Nephron (organoid): Measurements from ENCODE around the gene FAM193B.
A peak's percentile ranks its signal among the peaks of the same experiment; 100 is the strongest.

ENCODE experiments used
- H3K27ac Mint-ChIP-seq, 3 experiments: 2 replicates each; pipeline ENCODE4 v1.8.0; 2020; ENCODE audit warnings: mixed read lengths in 3 of 3, mild to moderate bottlenecking in 2 of 3, moderate library complexity in 1 of 3
- H3K27me3 Mint-ChIP-seq: 2 replicates; pipeline ENCODE4 v1.8.0; 2021; ENCODE audit warnings: low read depth, mild to moderate bottlenecking, moderate library complexity, mixed read lengths
- H3K36me3 Mint-ChIP-seq: 2 replicates; pipeline ENCODE4 v1.8.0; 2020; ENCODE audit warnings: low read depth, mixed read lengths
- H3K4me1 Mint-ChIP-seq: 2 replicates; pipeline ENCODE4 v1.8.0; 2020; ENCODE audit warnings: mixed read lengths
- H3K4me3 Mint-ChIP-seq, 3 experiments: 2 replicates each; pipeline ENCODE4 v1.8.0; 2020; ENCODE audit warnings: mild to moderate bottlenecking in 3 of 3, mixed read lengths in 3 of 3, moderate library complexity in 2 of 3
- H3K9me3 Mint-ChIP-seq: 2 replicates; pipeline ENCODE4 v1.8.0; 2020; ENCODE audit warnings: mixed read lengths
- CTCF ChIP-seq, 3 experiments: fragments of 200-600 bp; sonication (generic); IDR thresholded peaks; one replicate each; pipeline ENCODE4 v1.5.0; 2021; ENCODE audit warnings: antibody characterized with exemption in 3 of 3; ENCODE audit not compliant: unreplicated experiment in 3 of 3

The FAM193B gene

DNA sequence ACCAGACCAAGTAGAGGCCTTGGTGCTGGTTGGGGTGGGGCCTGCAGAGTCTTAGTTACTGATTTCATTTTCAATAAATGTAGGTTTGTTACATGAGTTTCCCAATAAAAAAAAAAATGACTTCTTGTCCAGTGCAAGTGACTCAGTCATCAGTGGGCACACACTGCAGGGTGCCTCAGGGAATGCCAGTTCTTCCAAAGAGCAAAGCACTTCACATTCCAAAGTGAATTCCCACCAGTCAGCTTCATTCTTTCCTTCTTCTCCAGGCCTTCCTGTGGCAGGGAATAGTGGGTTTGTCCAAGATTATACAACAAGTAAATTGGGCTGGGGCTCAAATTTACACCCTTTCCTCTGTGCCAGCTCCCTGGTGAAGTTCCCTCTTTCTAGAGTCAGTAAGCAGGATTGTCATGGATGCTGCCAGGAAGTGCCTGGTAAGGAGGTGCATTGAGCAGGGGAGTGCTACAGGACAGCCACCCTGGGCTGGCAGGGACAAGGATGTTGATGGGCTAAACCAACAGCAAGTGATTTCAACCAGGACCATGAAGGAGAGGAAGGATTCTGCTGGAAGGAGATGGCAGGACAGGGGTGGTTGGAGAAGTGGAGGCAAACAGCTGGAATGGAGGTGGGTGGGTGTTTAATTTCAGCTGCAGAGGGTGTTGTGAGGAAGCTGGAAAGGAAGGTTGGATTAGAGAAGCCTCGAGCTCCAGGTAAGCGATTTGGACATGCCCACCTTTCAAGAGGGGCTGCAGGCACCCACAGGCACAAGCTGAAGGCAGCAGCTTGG, 41.8 kb upstream of the FAM193B start:
- H3K27me3 Mint-ChIP-seq, result peaks cover 7% of the 10 kb centered on the region
- peak overlapping the region; percentile 62 to 63 (median 63) for H3K4me3 Mint-ChIP-seq
- H3K4me1 Mint-ChIP-seq, result peaks cover 33% of the 10 kb centered on the region
- no peaks in the 10 kb centered on the region for H3K9me3 Mint-ChIP-seq
- no peak for TF ChIP-seq CTCF (IDR thresholded peaks at IDR 0.05; ENCODE audit: unreplicated experiment in 3 of 3)
- H3K36me3 Mint-ChIP-seq, result peaks cover 40% of the 10 kb centered on the region
- H3K27ac Mint-ChIP-seq, result peak overlapping the region in 1 of 3 experiments; percentile 57

GRCh38 chr5:177595026-177595585, 40.7 kb upstream of the FAM193B start:
- TF ChIP-seq CTCF (IDR thresholded peaks at IDR 0.05; ENCODE audit: unreplicated experiment in 3 of 3), result no peak
- no peaks in the 10 kb centered on the region for H3K9me3 Mint-ChIP-seq
- peaks cover 40% of the 10 kb centered on the region for H3K36me3 Mint-ChIP-seq
- no peak overlapping the region for H3K27ac Mint-ChIP-seq
- peaks cover 24% of the 10 kb centered on the region for H3K4me1 Mint-ChIP-seq
- peaks cover 17% of the 10 kb centered on the region for H3K27me3 Mint-ChIP-seq
- peak overlapping the region in 2 of 3 experiments; percentile 22 to 28 for H3K4me3 Mint-ChIP-seq

GRCh38 chr5:177594071-177594470, 39.7 kb upstream of the FAM193B start:
- Mint-ChIP-seq H3K36me3 (peaks cover 40% of the 10 kb centered on the region), H3K4me1 (peaks cover 24% of the 10 kb centered on the region), H3K4me3 (peak overlapping the region; percentile 16 to 96 (median 24)), H3K27ac (no peak overlapping the region), H3K9me3 (no peaks in the 10 kb centered on the region), H3K27me3 (peaks cover 28% of the 10 kb centered on the region)
- no peak for TF ChIP-seq CTCF (IDR thresholded peaks at IDR 0.05; ENCODE audit: unreplicated experiment in 3 of 3)

- Mint-ChIP-seq H3K27me3 (peaks cover 33% of the 10 kb centered on the region), H3K27ac (no peak overlapping the region), H3K4me3 (peak overlapping the region; percentile 95 to 98 (median 96)), H3K36me3 (peaks cover 40% of the 10 kb centered on the region), H3K4me1 (peaks cover 24% of the 10 kb centered on the region), H3K9me3 (no peaks in the 10 kb centered on the region)
- no peak for TF ChIP-seq CTCF (IDR thresholded peaks at IDR 0.05; ENCODE audit: unreplicated experiment in 3 of 3)
These were observed 39.1 kb upstream of the FAM193B start for GRCh38 chr5:177593511-177593910.

DNA sequence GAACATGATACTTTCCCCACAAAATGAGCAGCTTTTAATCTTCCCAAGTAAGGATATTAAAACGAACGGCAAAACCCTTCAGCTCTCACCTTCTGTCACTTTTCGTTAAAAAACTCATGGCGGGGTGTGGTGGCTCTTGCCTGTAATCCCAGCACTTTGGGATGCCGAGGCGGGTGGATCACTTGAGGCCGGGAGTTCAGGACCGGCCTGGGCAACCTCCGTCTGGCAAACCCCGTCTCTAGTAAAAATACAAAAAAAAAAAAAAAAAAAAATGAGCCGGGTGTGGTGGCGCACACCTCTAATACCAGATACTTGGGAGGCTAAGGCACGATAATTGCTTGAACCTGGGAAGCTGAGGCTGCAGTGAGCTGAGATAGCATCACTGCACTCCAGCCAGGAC, 38.5 kb upstream of the FAM193B start:
- H3K36me3 Mint-ChIP-seq, result peaks cover 39% of the 10 kb centered on the region
- no peak for TF ChIP-seq CTCF (IDR thresholded peaks at IDR 0.05; ENCODE audit: unreplicated experiment in 3 of 3)
- H3K4me1 Mint-ChIP-seq, result peaks cover 24% of the 10 kb centered on the region
- peak overlapping the region in 1 of 3 experiments; percentile 89 for H3K27ac Mint-ChIP-seq
- H3K9me3 Mint-ChIP-seq, result no peaks in the 10 kb centered on the region
- H3K4me3 Mint-ChIP-seq, result peak overlapping the region; percentile 95 to 98 (median 96)
- H3K27me3 Mint-ChIP-seq, result peaks cover 39% of the 10 kb centered on the region
